ENCODE results near the gene MBNL1.

The MBNL1 gene

DNA sequence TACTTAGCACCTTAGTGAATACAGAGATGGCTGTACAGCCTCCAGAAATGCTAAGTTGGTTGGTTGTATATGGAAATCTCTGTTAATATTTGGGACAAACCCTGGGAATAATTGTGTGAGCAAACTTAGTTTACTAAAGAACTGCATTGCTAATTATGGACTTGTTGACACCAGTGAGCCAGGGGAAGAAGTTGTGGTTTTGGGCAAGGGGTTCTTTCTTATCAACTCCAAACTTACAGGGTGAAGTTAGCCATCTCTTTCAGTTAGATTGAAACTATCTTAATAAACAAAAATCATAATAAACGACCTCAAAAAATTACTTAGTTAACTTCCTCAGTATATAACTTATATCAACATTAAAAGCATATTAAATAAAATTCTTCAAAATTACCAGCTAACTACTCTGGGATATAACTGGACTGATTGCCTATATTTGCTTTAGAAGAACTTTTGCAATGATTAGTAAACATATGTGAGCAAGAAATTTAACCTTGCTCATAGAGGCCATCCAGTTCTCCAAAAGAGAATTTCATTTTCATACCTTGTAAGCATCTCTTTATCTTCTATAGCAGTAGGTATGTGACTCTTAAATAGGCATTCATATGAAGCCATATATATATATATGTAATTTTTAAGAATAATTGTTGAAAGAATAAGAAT lies 24.7 kb downstream of the MBNL1 start:
- Histone ChIP-seq H3K36me3 (ENCODE audit: control insufficient read depth, insufficient read depth, low read length) (no peaks in the 10 kb centered on the region), H3K27me3 (replicated peaks; ENCODE audit: control insufficient read depth, insufficient read depth, low read length) (no peaks in the 10 kb centered on the region), H3K4me3 (replicated peaks; ENCODE audit: low read depth, low read length) (no peak overlapping the region)
- DNase-seq (ENCODE audit: extremely low read depth, insufficient read length) = no peak
- TF ChIP-seq, protein P1, sequence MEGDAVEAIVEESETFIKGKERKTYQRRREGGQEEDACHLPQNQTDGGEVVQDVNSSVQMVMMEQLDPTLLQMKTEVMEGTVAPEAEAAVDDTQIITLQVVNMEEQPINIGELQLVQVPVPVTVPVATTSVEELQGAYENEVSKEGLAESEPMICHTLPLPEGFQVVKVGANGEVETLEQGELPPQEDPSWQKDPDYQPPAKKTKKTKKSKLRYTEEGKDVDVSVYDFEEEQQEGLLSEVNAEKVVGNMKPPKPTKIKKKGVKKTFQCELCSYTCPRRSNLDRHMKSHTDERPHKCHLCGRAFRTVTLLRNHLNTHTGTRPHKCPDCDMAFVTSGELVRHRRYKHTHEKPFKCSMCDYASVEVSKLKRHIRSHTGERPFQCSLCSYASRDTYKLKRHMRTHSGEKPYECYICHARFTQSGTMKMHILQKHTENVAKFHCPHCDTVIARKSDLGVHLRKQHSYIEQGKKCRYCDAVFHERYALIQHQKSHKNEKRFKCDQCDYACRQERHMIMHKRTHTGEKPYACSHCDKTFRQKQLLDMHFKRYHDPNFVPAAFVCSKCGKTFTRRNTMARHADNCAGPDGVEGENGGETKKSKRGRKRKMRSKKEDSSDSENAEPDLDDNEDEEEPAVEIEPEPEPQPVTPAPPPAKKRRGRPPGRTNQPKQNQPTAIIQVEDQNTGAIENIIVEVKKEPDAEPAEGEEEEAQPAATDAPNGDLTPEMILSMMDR (IDR thresholded peaks at IDR 0.05; ENCODE audit: insufficient read depth, low read length, poor library complexity, severe bottlenecking) = no peak

DNA sequence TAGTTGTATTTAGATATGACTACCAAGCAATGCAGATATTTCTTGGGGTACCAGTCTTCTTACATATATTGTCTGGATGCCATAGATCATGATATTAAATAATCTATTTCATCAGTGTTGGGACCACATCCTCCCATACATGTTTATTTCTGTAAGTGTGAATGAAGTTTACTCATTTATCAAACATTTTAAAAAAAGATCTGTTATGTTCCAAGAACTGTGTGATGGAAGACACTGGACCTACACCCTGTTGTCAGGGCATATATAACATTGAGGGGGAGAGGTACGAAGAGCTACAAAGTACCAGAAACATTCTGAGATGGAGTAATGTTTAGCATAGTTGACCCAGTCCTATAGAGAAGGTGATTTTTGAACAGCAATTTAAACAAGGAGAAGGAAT lies 26.6 kb downstream of the MBNL1 start:
- Histone ChIP-seq H3K36me3 (ENCODE audit: control insufficient read depth, insufficient read depth, low read length) (peaks cover 3% of the 10 kb centered on the region; the same call in 1 of the 2 replicates), H3K27me3 (replicated peaks; ENCODE audit: control insufficient read depth, insufficient read depth, low read length) (no peaks in the 10 kb centered on the region), H3K4me3 (replicated peaks; ENCODE audit: low read depth, low read length) (no peak overlapping the region)
- DNase-seq (ENCODE audit: extremely low read depth, insufficient read length) = no peak
- TF ChIP-seq, protein P1 (IDR thresholded peaks at IDR 0.05; ENCODE audit: insufficient read depth, low read length, poor library complexity, severe bottlenecking) = no peak

DNA sequence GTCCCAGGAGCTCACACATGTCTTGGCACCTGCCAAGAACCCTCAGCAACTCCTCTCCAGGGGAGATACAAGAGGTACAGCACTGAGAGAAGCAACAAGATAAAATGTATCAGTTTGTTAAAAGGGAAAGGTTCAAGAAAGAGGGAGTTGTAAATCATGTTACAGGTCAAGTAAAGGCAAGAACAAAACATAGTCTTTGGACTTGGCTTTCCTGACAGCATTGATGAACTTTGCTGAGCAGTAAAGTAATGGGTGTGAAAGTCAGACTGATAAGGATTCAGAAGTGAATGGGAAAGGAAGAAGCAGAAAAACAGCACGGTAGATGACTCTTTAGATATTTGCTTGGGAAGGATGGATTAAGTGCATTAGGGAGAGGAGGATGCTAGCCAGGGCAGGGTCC lies 27.1 kb downstream of the MBNL1 start:
- H3K27me3 ChIP-seq (replicated peaks; ENCODE audit: control insufficient read depth, insufficient read depth, low read length) = no peaks in the 10 kb centered on the region
- no peak for DNase-seq (ENCODE audit: extremely low read depth, insufficient read length)
- TF ChIP-seq, protein P1 (IDR thresholded peaks at IDR 0.05; ENCODE audit: insufficient read depth, low read length, poor library complexity, severe bottlenecking) = no peak
- peaks cover 3% of the 10 kb centered on the region; the same call in 1 of the 2 replicates for H3K36me3 ChIP-seq (ENCODE audit: control insufficient read depth, insufficient read depth, low read length)
- no peak overlapping the region for H3K4me3 ChIP-seq (replicated peaks; ENCODE audit: low read depth, low read length)

DNA sequence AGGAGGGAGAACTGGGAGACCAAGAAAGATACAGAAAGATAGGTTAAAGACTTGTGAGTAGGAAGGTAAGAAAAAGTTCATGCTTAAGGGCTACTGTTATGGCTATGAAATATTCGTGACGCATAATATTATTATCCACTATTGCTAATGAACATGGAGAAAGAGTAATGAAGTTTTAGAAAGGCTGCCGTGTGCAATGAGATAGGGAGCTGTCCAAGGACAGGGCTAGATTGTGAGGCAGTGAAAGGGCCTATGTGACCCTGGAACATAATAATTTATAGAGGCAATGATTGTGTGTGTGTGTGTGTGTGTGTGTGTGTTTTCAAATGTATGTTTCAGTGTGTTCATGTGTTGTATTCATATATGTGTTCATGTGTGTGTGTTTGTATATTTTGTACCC lies 27.7 kb downstream of the MBNL1 start:
- TF ChIP-seq, protein P1 (IDR thresholded peaks at IDR 0.05; ENCODE audit: insufficient read depth, low read length, poor library complexity, severe bottlenecking) = no peak
- DNase-seq (ENCODE audit: extremely low read depth, insufficient read length) = no peak
- no peak overlapping the region for H3K4me3 ChIP-seq (replicated peaks; ENCODE audit: low read depth, low read length)
- H3K27me3 ChIP-seq (replicated peaks; ENCODE audit: control insufficient read depth, insufficient read depth, low read length) = no peaks in the 10 kb centered on the region
- H3K36me3 ChIP-seq (ENCODE audit: control insufficient read depth, insufficient read depth, low read length) = peaks cover 3% of the 10 kb centered on the region; the same call in 1 of the 2 replicates

DNA sequence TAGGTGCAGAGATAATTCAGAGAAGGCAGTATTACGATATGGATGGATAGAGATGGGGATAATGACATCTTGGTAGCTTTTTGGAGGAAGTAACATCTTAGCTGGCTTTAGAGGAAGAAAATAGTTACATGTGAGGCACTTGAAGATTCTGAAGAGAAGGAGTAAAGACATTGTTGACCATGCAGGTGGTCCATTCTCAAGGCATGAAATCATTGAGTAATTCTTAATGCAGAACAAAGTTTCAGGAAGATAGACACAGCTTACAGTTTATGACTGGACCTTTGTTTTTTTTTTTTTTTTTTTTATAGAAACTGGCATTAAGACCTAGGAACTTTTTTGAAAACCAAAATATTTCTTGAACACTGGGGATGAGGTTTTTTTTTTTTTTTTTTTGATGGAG lies 28.2 kb downstream of the MBNL1 start:
- TF ChIP-seq, protein P1 (IDR thresholded peaks at IDR 0.05; ENCODE audit: insufficient read depth, low read length, poor library complexity, severe bottlenecking) = no peak
- Histone ChIP-seq H3K27me3 (replicated peaks; ENCODE audit: control insufficient read depth, insufficient read depth, low read length) (no peaks in the 10 kb centered on the region), H3K4me3 (replicated peaks; ENCODE audit: low read depth, low read length) (no peak overlapping the region), H3K36me3 (ENCODE audit: control insufficient read depth, insufficient read depth, low read length) (peaks cover 3% of the 10 kb centered on the region; the same call in 1 of the 2 replicates)
- no peak for DNase-seq (ENCODE audit: extremely low read depth, insufficient read length)
